DOHH2 (cell line): Measurements from ENCODE around the gene JUNB.

Experiments
- H3F3A ChIP-seq: fragments of 200-600 bp; sonication (generic), shearing (Covaris generic); 2 replicates; pipeline ENCODE4 v1.6.0; 2016; ENCODE audit warnings: antibody characterized with exemption, mild to moderate bottlenecking; ENCODE audit not compliant: control insufficient read depth, insufficient read depth
- H3K27ac ChIP-seq: fragments of 200-600 bp; sonication (generic); 2 replicates; pipeline ENCODE4 v1.5.1; 2014; ENCODE audit warnings: low read depth, mild to moderate bottlenecking, low read length, moderate library complexity
- H3K27me3 ChIP-seq: fragments of 200-600 bp; sonication (generic); 2 replicates; pipeline ENCODE4 v1.6.1; 2014; ENCODE audit warnings: mild to moderate bottlenecking, low read length, mixed read lengths; ENCODE audit not compliant: control insufficient read depth
- H3K36me3 ChIP-seq: fragments of 200-600 bp; sonication (generic); 2 replicates; pipeline ENCODE4 v1.6.1; 2014; ENCODE audit warnings: mild to moderate bottlenecking, low read length, moderate library complexity, mixed read lengths; ENCODE audit not compliant: control insufficient read depth
- H3K4me1 ChIP-seq: fragments of 200-600 bp; sonication (generic); 2 replicates; pipeline ENCODE4 v1.6.1; 2014; ENCODE audit warnings: mild to moderate bottlenecking, low read length, mixed read lengths; ENCODE audit not compliant: control insufficient read depth
- H3K4me2 ChIP-seq: fragments of 200-600 bp; sonication (generic); 2 replicates; pipeline ENCODE4 v1.6.0; 2014; ENCODE audit warnings: mild to moderate bottlenecking, low read length, moderate library complexity
- H3K4me3 ChIP-seq: fragments of 200-600 bp; sonication (generic); 2 replicates; pipeline ENCODE4 v1.5.1; 2014; ENCODE audit warnings: mild to moderate bottlenecking, low read length, mixed read lengths
- H3K79me2 ChIP-seq: fragments of 200-600 bp; sonication (generic); 2 replicates; pipeline ENCODE4 v1.6.1; 2014; ENCODE audit warnings: mild to moderate bottlenecking, low read length, mixed read lengths; ENCODE audit not compliant: control insufficient read depth
- H3K9me2 ChIP-seq: fragments of 200-600 bp; sonication (generic); replicated peaks from 2 replicates; pipeline ENCODE4 v1.6.1; 2014; ENCODE audit warnings: mild to moderate bottlenecking, low read length, mixed read lengths; ENCODE audit not compliant: control insufficient read depth
- H3K9me3 ChIP-seq: fragments of 200-600 bp; sonication (generic); 2 replicates; pipeline ENCODE4 v1.6.1; 2014; ENCODE audit warnings: antibody characterized with exemption, low read length, mixed read lengths; ENCODE audit not compliant: control insufficient read depth, insufficient read depth
- H4K20me1 ChIP-seq: fragments of 200-600 bp; sonication (generic); 2 replicates; pipeline ENCODE4 v1.6.0; 2014; ENCODE audit warnings: low read depth, mild to moderate bottlenecking, antibody characterized with exemption, low read length, moderate library complexity; ENCODE audit not compliant: control insufficient read depth, insufficient read depth
- EZH2phosphoT487 ChIP-seq: fragments of 200-600 bp; sonication (generic); IDR thresholded peaks from 2 replicates; pipeline ENCODE4 v1.6.1; 2017; ENCODE audit warnings: borderline replicate concordance, mild to moderate bottlenecking, antibody characterized with exemption, low read length, moderate library complexity, mixed read lengths
- TF ChIP-seq, protein P1 (sequence below): fragments of 200-600 bp; sonication (generic); IDR thresholded peaks from one replicate; pipeline ENCODE4 v1.5.1; 2014; ENCODE audit warnings: antibody characterized with exemption, mild to moderate bottlenecking, low read depth, low read length; ENCODE audit not compliant: poor library complexity, severe bottlenecking

JUNB gene

DNA sequence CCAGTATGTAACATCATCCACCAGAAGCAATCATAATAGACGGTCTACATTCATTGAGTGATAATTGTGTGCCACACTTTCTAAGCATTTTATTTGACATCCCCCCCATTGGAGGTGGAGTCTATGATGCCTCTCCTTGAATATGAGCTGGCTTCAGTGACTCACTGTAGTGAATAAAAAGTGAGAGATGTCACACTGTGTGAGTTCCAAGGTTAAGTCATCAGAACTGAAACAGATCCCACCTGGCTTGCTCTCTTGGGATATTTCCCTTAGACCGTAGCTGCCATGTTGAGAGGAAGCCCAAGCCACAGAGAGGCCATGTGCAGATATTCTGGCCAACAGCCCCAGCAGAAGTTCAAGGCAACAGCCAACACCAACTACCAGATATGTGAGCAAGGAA lies 30.5 kb downstream of the JUNB start:
- H3K4me3 ChIP-seq = no peak overlapping the region
- no peaks in the 10 kb centered on the region for H3K9me2 ChIP-seq
- H4K20me1 ChIP-seq = 0 out of 2 replicates have a peak, but pooled peaks cover 3% of the 10 kb centered on the region
- H3K36me3 ChIP-seq = no peaks in the 10 kb centered on the region
- H3K79me2 ChIP-seq = no peaks in the 10 kb centered on the region
- no peaks in the 10 kb centered on the region for H3K9me3 ChIP-seq
- no peak overlapping the region for H3K4me2 ChIP-seq
- no peaks in the 10 kb centered on the region for H3K4me1 ChIP-seq
- H3F3A ChIP-seq = no peaks in the 10 kb centered on the region
- TF ChIP-seq EZH2phosphoT487 = no peak
- TF ChIP-seq, protein P1, sequence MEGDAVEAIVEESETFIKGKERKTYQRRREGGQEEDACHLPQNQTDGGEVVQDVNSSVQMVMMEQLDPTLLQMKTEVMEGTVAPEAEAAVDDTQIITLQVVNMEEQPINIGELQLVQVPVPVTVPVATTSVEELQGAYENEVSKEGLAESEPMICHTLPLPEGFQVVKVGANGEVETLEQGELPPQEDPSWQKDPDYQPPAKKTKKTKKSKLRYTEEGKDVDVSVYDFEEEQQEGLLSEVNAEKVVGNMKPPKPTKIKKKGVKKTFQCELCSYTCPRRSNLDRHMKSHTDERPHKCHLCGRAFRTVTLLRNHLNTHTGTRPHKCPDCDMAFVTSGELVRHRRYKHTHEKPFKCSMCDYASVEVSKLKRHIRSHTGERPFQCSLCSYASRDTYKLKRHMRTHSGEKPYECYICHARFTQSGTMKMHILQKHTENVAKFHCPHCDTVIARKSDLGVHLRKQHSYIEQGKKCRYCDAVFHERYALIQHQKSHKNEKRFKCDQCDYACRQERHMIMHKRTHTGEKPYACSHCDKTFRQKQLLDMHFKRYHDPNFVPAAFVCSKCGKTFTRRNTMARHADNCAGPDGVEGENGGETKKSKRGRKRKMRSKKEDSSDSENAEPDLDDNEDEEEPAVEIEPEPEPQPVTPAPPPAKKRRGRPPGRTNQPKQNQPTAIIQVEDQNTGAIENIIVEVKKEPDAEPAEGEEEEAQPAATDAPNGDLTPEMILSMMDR = no peak
- no peaks in the 10 kb centered on the region for H3K27me3 ChIP-seq
- no peak overlapping the region for H3K27ac ChIP-seq

- no peak overlapping the region for H3K27ac ChIP-seq
- H3K4me3 ChIP-seq = no peak overlapping the region
Measured at GRCh38 chr19:12825254-12826131, 34.2 kb downstream of the JUNB start.

GRCh38 chr19:12828494-12828893 lies 37.2 kb downstream of the JUNB start:
- Histone ChIP-seq H3K79me2 (no peaks in the 10 kb centered on the region), H3K27me3 (peaks cover 21% of the 10 kb centered on the region), H3K4me3 (peak overlapping the region; percentile 31; the same call in 1 of the 2 replicates), H4K20me1 (no peaks in the 10 kb centered on the region), H3K36me3 (no peaks in the 10 kb centered on the region), H3K4me2 (peak overlapping the region; percentile 32), H3F3A (peaks cover 5% of the 10 kb centered on the region), H3K9me3 (no peaks in the 10 kb centered on the region), H3K27ac (no peak overlapping the region), H3K9me2 (no peaks in the 10 kb centered on the region), H3K4me1 (peaks cover 18% of the 10 kb centered on the region)
- TF ChIP-seq, protein P1 = no peak
- TF ChIP-seq EZH2phosphoT487 = no peak

More at GRCh38 chr19:12825254-12826131, 34.2 kb downstream of the JUNB start:
- no peaks in the 10 kb centered on the region for H3K36me3 ChIP-seq
- no peaks in the 10 kb centered on the region for H3K27me3 ChIP-seq
- no peak overlapping the region for H3K4me2 ChIP-seq
- TF ChIP-seq, protein P1 = no peak
- TF ChIP-seq EZH2phosphoT487 = no peak
- no peaks in the 10 kb centered on the region for H3K9me2 ChIP-seq
- no peaks in the 10 kb centered on the region for H3K9me3 ChIP-seq
- H3F3A ChIP-seq = no peaks in the 10 kb centered on the region
- no peaks in the 10 kb centered on the region for H3K79me2 ChIP-seq
- H4K20me1 ChIP-seq = no peaks in the 10 kb centered on the region
- H3K4me1 ChIP-seq = peaks cover 7% of the 10 kb centered on the region
